GM12878 (cell line): ENCODE results near the gene FLAD1.

Source experiments
- CBFB ChIP-seq: IDR thresholded peaks from 2 replicates; pipeline ENCODE4 v1.6.1; 2016; ENCODE audit warnings: antibody characterized with exemption, low read depth
- EZH2 ChIP-seq: IDR thresholded peaks from 2 replicates; pipeline ENCODE4 v1.6.1; 2012; ENCODE audit warnings: low read depth, mild to moderate bottlenecking, control low read depth, inconsistent platforms, low read length, borderline replicate concordance; ENCODE audit not compliant: control insufficient read depth
- MYC ChIP-seq: IDR thresholded peaks from 2 replicates; pipeline ENCODE4 v1.6.1; 2011; ENCODE audit warnings: mild to moderate bottlenecking, low read length, moderate library complexity, inconsistent platforms; ENCODE audit not compliant: insufficient read depth, insufficient replicate concordance, insufficient read length, severe bottlenecking
- ZBTB40 ChIP-seq: fragments of 450-650 bp; IDR thresholded peaks from 2 replicates; pipeline ENCODE4 v1.6.1; 2016; ENCODE audit warnings: mild to moderate bottlenecking, moderate library complexity, borderline replicate concordance

DNA sequence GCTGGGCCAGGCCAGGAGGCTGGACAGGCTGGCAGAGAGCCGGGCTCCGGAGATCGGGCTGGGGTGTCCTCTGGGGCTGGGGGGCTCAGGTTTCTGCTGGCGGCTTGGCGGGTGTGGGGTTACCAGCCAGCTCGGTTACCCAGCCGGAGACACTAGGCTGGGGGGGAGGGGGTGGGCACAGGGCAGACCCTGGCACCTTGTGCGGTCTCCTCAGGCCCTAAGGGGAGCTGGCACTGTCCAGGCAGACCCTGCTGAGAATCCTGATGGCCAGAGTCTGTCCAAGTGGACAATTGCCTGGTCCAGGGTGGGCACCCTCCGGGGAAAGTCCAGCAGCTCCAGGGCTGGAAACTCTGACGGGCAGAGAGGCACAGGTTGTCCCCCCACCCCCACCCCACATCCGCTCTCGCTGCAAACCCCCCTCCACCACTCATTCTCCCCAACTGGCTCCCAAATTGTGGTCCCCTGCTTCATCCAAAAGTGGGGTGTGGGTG is 26.1 kb downstream of the FLAD1 start:
- TF ChIP-seq EZH2: no peak
- no peak for TF ChIP-seq MYC
- no peak for TF ChIP-seq CBFB
- no peak for TF ChIP-seq ZBTB40
